Right lobe of liver (tissue), 6 donors: Measurements from ENCODE around the gene CRTAC1. TPM values are rescaled to one million over a fixed set of nuclear protein-coding genes. Genes with fewer than 3 reads are reported as not detected.

Source experiments
- ATAC-seq, 4 donors: fragments of 200-7000 bp; cut with Tn5 transposase; one replicate each; pipeline ENCODE4 v1.9.1; 2020; ENCODE audit warnings: mild to moderate bottlenecking in 4 of 4, moderate library complexity in 4 of 4
- DNase-seq, 3 donors: peaks; one replicate each; pipeline ENCODE4 v3.0.0-alpha.2; 2020
- H3K27ac ChIP-seq, 3 donors: fragments of 200-600 bp; one replicate each; pipeline ENCODE4 v1.8.0; 2022
- H3K27me3 ChIP-seq, 2 donors: fragments of 200-600 bp; one replicate each; pipeline ENCODE4 v1.8.0; 2022
- H3K36me3 ChIP-seq, 4 donors: fragments of 200-600 bp; sonication (generic) in 1 of 4; one replicate each; pipeline versions ENCODE4 v1.5.1 to v1.8.0; 2017 to 2022; ENCODE audit warnings: control low read depth in 1 of 4
- H3K4me1 ChIP-seq, 4 donors: fragments of 200-600 bp; sonication (generic) in 1 of 4; one replicate each; pipeline versions ENCODE4 v1.5.1 to v1.8.0; 2017 to 2022; ENCODE audit warnings: control low read depth in 1 of 4
- H3K4me3 ChIP-seq, 3 donors: fragments of 200-600 bp; one replicate each; pipeline ENCODE4 v1.8.0; 2022
- H3K9me3 ChIP-seq, 4 donors: fragments of 200-600 bp; sonication (generic) in 1 of 4; one replicate each; pipeline versions ENCODE4 v1.5.1 to v1.8.0; 2017 to 2022; ENCODE audit warnings: control low read depth in 1 of 4
- CTCF ChIP-seq, 4 donors: fragments of 200-600 bp in 3 of 4; fragments of 450-650 bp in 1 of 4; IDR thresholded peaks; one replicate each; pipeline versions ENCODE4 v1.5.1 to v1.8.0; 2016 to 2022; ENCODE audit warnings: antibody characterized with exemption in 4 of 4, mild to moderate bottlenecking in 2 of 4
- POLR2A ChIP-seq: fragments of 450-650 bp; IDR thresholded peaks from one replicate; pipeline ENCODE4 v1.6.1; 2017; ENCODE audit warnings: antibody characterized with exemption, mild to moderate bottlenecking
- WGBS: methylation state at CpG from one replicate; pipeline ENCODE4 v1.1.6; 2018; ENCODE audit warnings: low coverage, low lambda C conversion rate; ENCODE audit not compliant: insufficient coverage; ENCODE audit errors: missing lambda C conversion rate; 5-methylcytosine and 5-hydroxymethylcytosine counted together
- intact Hi-C, 2 donors: fragments of 100-400 bp; cut with DNase I; formaldehyde crosslinking; loops; one replicate each; pipeline versions ENCODE4 v1.11.2 to v1.14.1; 2022
- total RNA-seq, 6 experiments: library from RNA; depleted of rRNA in 2 of 6; stranded (reverse); fragments of >200 nt in 2 of 6; fragmentation: NEBNext Ultra II Directional in 3 of 6; extraction: Animal tissue kit (Norgen Biotek cat#: 25700) in 3 of 6; gene quantifications; one replicate each; pipeline versions ENCODE4 v1.1.0 to v1.2.4, GENCODE V29; 2016 to 2023
- donor health status: DM: no; HTN: yes; CAD: no.
- donor health status: DM: no; HTN: no; CAD: no.
- donor health status: DM: no; HTN: no; CAD: no.
- donor health status: DM: no; HTN: yes; CAD: no.
- donor health status: DM: no; HTN: yes; CAD: no.

The CRTAC1 gene
- total RNA-seq, 6 experiments from 2014 or later: 0.20 TPM; not detected in 5

GRCh38 chr10:97911217-97911616 lies 119.2 kb downstream of the CRTAC1 start:
- DNase-seq: no peak
- Histone ChIP-seq H3K27ac (no peak overlapping the region), H3K9me3 (no peaks in the 10 kb centered on the region), H3K4me1 (no peaks in the 10 kb centered on the region), H3K4me3 (no peak overlapping the region), H3K27me3 (no peaks in the 10 kb centered on the region), H3K36me3 (no peaks in the 10 kb centered on the region)
- intact Hi-C loops: loop anchor here (5.0 kb wide), 1 partner anchor 131 kb away; no protein-coding TSS in a partner anchor
- ATAC-seq: no peak
- no peak for TF ChIP-seq CTCF (IDR thresholded peaks at IDR 0.05)
- WGBS: 50% methylated on average over 5 of the region's 5 CpGs

- Histone ChIP-seq H3K36me3 (no peaks in the 10 kb centered on the region), H3K27ac (no peak overlapping the region), H3K27me3 (no peaks in the 10 kb centered on the region), H3K9me3 (no peaks in the 10 kb centered on the region), H3K4me3 (no peak overlapping the region), H3K4me1 (no peaks in the 10 kb centered on the region)
- intact Hi-C loops: loop anchor here (5.0 kb wide), 1 partner anchor 132 kb away; no protein-coding TSS in a partner anchor
- no peak for ATAC-seq
- TF ChIP-seq POLR2A (no peak), CTCF (IDR thresholded peaks at IDR 0.05) (no peak)
- DNase-seq: no peak
- 80% methylated on average over 1 of the region's 4 CpGs for WGBS
These were observed 119.8 kb downstream of the CRTAC1 start for GRCh38 chr10:97910661-97911060.

- no peak for DNase-seq
- H3K9me3 ChIP-seq: no peaks in the 10 kb centered on the region
- H3K36me3 ChIP-seq: no peaks in the 10 kb centered on the region
- H3K4me3 ChIP-seq: no peak overlapping the region
- no peak overlapping the region for H3K27ac ChIP-seq
- H3K4me1 ChIP-seq: no peaks in the 10 kb centered on the region
- intact Hi-C loops: no loop called here
- TF ChIP-seq POLR2A (no peak), CTCF (IDR thresholded peaks at IDR 0.05) (no peak)
- 40% methylated on average over 3 of the region's 12 CpGs for WGBS
- ATAC-seq: no peak
- H3K27me3 ChIP-seq: no peaks in the 10 kb centered on the region
These were observed 122.6 kb downstream of the CRTAC1 start for GRCh38 chr10:97907830-97908229.

- no peak overlapping the region for H3K27ac ChIP-seq
- H3K4me1 ChIP-seq: no peaks in the 10 kb centered on the region
- no peaks in the 10 kb centered on the region for H3K36me3 ChIP-seq
- no peak for TF ChIP-seq POLR2A
- TF ChIP-seq CTCF (IDR thresholded peaks at IDR 0.05): no peak
- H3K4me3 ChIP-seq: no peak overlapping the region
- no peaks in the 10 kb centered on the region for H3K27me3 ChIP-seq
- ATAC-seq (no peak), DNase-seq (no peak)
- H3K9me3 ChIP-seq: no peaks in the 10 kb centered on the region
- WGBS: 63% methylated on average over 4 of the region's 6 CpGs
- intact Hi-C loops: no loop called here
These were observed 123.2 kb downstream of the CRTAC1 start for GRCh38 chr10:97907211-97907610.

GRCh38 chr10:97905276-97905675 lies 125.1 kb downstream of the CRTAC1 start:
- H3K4me3 ChIP-seq: no peak overlapping the region
- H3K9me3 ChIP-seq: no peaks in the 10 kb centered on the region
- WGBS: 63% methylated on average over 8 of the region's 8 CpGs
- DNase-seq (no peak), ATAC-seq (no peak)
- no peaks in the 10 kb centered on the region for H3K27me3 ChIP-seq
- H3K36me3 ChIP-seq: no peaks in the 10 kb centered on the region
- H3K27ac ChIP-seq: no peak overlapping the region
- TF ChIP-seq CTCF (IDR thresholded peaks at IDR 0.05) (no peak), POLR2A (no peak)
- H3K4me1 ChIP-seq: no peaks in the 10 kb centered on the region
- intact Hi-C loops: no loop called here
